ENCODE measurements around the gene NECTIN3. TPM values are rescaled to one million over a fixed set of nuclear protein-coding genes. Genes with fewer than 3 reads are reported as not detected.

Gene NECTIN3
- 3.0 TPM for polyA plus RNA-seq (2012; ENCODE audit: insufficient read depth, insufficient read length)

- DNase-seq (ENCODE audit: low read depth, low spot score), result peak; percentile 59
Measured at GRCh38 chr3:111071257-111072030, at the start of gene NECTIN3. Gene NECTIN3 (plus strand): TSS chr3:111071816. CDS start chr3:111072018, 202 bp downstream.

GRCh38 chr3:111027868-111028267 is 43.7 kb upstream of the NECTIN3 start:
- no peak for DNase-seq (ENCODE audit: low read depth, low spot score)
- no peak overlapping the region for H3K4me3 ChIP-seq (ENCODE audit: low read length)

More at GRCh38 chr3:111071257-111072030, at the start of gene NECTIN3:
- H3K4me3 ChIP-seq (ENCODE audit: low read length), result peak within 1 kb of the TSS; percentile 49

DNA sequence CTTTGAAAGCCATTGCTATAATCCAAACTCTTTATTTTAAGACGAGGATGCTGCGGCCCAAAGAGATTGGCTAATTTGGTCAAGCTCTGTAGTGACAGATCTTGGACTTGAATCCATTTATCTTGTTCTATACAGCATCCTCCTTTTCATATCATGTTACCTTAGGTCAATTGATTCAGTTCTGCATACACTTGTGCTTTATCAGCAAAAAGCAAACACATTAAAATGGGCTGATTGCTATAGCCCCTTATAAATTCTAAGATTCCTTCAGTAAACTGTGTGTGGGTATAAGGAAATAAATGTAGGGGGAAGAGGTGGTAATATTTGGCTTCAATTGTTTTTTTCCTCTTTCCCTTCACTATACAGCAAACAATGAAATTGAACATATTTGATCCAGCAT is 40.1 kb upstream of the NECTIN3 start:
- no peak for DNase-seq (ENCODE audit: low read depth, low spot score)
- H3K4me3 ChIP-seq (ENCODE audit: low read length), result no peak overlapping the region

GRCh38 chr3:111032677-111033076 is 38.9 kb upstream of the NECTIN3 start:
- no peak for DNase-seq (ENCODE audit: low read depth, low spot score)
- H3K4me3 ChIP-seq (ENCODE audit: low read length), result no peak overlapping the region

DNA sequence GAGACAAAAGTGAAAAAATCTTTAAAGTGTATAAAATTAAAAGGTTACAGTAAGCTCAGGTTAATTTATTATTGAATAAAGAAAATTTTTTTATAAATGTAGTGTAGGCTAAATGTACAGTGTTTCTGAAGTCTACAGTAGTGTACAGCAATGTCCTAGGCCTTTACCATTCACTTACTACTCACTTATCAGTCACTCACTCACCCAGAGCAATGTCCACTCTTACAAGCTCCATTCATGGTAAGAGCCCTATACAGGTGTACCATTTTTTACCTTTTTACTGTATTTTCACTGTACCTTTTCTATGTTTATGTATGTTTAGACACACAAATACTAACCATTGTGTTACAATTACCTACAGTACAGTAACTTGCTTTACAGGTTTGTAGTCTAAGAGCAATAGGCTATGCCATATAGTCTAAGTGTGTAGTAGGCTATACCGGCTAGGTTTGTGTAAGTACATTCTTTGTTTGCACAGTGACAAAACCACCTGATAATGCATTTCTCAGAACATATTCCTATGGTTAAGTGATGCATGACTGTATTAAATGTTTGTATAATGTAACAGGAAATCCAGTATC is 38.1 kb upstream of the NECTIN3 start:
- no peak for DNase-seq (ENCODE audit: low read depth, low spot score)
- no peak overlapping the region for H3K4me3 ChIP-seq (ENCODE audit: low read length)

DNA sequence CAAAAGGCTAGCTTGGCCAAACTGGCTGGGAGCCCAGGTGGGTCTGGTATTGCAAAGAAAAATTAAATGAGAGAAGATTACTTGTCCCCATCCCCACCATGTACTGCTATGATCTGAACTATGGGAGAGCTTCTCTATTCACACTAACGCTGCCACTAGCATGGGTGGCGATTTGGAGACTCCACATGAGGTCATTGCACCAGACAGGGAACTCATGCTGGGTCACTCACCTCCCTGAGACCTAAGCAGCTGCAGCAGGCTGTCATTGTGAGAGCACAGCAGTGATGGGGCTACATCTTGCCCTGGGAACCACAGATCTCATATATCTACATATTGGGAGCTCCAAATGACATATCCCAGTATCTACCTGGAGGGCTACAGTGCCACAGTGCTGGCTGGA is 36.3 kb upstream of the NECTIN3 start:
- no peak for DNase-seq (ENCODE audit: low read depth, low spot score)
- no peak overlapping the region for H3K4me3 ChIP-seq (ENCODE audit: low read length)

GRCh38 chr3:111035902-111036301 is 35.7 kb upstream of the NECTIN3 start:
- DNase-seq (ENCODE audit: low read depth, low spot score), result no peak

DNA sequence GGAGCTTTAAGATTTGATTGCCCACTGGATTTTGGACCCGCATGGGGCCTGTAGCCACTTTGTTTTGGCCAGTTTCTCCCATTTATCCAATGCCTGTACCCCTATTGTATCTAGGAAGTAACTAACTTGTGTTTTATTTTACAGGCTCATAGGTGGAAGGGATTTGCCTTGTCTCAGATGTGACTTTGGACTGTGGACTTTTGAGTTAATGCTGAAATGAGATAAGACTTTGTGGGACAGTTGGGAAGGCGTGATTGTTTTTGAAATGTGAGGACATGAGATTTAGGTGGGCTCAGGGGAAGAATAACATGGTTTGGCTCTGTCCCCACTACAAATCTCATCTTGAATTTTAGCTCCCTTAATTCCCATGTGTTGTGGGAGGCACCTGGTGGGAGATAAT is 30.7 kb upstream of the NECTIN3 start:
- no peak for DNase-seq (ENCODE audit: low read depth, low spot score)
- H3K4me3 ChIP-seq (ENCODE audit: low read length), result no peak overlapping the region

More at GRCh38 chr3:111035902-111036301, 35.7 kb upstream of the NECTIN3 start:
- H3K4me3 ChIP-seq (ENCODE audit: low read length), result no peak overlapping the region

DNA sequence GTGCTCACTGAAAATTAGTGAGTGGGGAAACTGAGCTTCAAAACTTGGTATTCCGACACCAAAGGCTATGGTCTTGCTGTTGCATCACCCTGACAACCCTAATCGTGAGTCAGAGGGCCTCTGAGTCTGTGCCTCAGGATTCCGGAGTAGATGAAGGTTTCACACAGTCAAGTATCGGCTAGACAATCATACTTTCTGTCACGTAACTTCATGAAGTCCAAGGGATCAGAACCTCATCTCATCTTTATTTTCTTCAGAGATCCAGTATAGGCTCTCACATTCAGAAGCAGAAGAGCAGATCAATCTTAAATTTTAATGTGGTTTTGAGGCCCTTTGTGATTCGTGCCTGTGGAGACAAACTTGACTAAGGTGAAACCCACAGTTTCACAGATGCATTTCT is 26.1 kb upstream of the NECTIN3 start:
- DNase-seq (ENCODE audit: low read depth, low spot score), result no peak
- no peak overlapping the region for H3K4me3 ChIP-seq (ENCODE audit: low read length)

- H3K4me3 ChIP-seq (ENCODE audit: low read length), result no peak overlapping the region
- no peak for DNase-seq (ENCODE audit: low read depth, low spot score)
Measured at GRCh38 chr3:111047042-111047441, 24.6 kb upstream of the NECTIN3 start.

DNA sequence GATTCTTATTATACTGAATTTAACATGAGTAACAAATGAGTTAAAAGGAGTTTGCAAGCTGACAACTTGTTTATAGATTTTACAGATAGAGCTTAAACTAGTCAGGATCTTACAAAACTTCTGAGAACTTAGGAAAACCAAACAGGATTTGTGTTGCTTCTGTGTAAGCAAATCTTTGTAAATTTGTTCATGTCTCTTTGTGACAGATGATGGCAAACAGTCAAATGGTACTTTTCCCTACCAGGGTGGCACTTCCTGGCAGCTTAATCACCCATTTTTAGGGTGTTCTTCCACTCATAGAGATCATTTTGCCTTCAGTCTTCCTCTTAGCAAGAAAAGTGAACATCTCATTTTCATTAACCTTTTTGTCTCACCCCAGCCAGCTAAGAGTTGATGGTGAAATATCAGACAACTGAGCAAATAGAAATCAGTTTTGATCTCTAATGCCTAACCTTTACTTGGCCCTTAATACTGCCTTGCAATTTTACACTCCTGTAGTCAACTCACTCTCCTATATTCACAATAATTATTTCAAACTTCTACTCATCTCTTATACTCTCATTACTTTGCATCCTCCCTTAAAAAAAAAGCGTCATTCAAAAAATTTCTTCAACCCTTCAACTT is 23.7 kb upstream of the NECTIN3 start:
- no peak for DNase-seq (ENCODE audit: low read depth, low spot score)
- no peak overlapping the region for H3K4me3 ChIP-seq (ENCODE audit: low read length)

GRCh38 chr3:111051354-111051753 is 20.3 kb upstream of the NECTIN3 start:
- no peak overlapping the region for H3K4me3 ChIP-seq (ENCODE audit: low read length)
- no peak for DNase-seq (ENCODE audit: low read depth, low spot score)

- DNase-seq (ENCODE audit: low read depth, low spot score), result no peak
- H3K4me3 ChIP-seq (ENCODE audit: low read length), result no peak overlapping the region
Measured at GRCh38 chr3:111068574-111068973, 3.0 kb upstream of the NECTIN3 start.

GRCh38 chr3:111069974-111070771 is 1.4 kb upstream of the NECTIN3 start:
- no peak overlapping the region for H3K4me3 ChIP-seq (ENCODE audit: low read length)
- DNase-seq (ENCODE audit: low read depth, low spot score), result no peak

DNA sequence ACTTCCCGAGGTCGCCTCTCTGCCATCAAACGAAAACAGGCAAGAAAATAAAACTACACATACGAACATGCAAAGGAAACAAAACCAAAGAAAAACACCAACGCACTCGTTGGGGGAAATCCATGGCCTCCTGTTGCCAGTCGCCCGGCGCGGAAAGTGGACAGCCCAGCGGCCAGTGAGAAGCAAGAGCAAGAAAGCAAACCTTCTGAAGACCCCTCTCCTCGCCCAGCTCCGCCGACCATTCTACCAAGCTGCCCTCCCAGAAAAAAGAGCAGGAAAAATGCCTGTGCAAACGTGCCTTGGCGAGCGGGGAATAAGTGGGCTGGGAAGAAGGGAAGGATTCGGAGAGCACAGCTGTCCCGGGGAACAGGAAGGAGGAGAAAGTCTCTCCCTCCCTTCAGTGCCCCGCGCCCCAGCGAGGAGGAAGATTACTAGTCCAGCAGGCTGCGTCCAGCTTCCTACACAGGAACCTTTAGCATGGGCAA is 802 bp upstream of the NECTIN3 start:
- H3K4me3 ChIP-seq (ENCODE audit: low read length), result peak overlapping the region; percentile 49; the same call in 1 of the 2 replicates
- no peak for DNase-seq (ENCODE audit: low read depth, low spot score)

DNA sequence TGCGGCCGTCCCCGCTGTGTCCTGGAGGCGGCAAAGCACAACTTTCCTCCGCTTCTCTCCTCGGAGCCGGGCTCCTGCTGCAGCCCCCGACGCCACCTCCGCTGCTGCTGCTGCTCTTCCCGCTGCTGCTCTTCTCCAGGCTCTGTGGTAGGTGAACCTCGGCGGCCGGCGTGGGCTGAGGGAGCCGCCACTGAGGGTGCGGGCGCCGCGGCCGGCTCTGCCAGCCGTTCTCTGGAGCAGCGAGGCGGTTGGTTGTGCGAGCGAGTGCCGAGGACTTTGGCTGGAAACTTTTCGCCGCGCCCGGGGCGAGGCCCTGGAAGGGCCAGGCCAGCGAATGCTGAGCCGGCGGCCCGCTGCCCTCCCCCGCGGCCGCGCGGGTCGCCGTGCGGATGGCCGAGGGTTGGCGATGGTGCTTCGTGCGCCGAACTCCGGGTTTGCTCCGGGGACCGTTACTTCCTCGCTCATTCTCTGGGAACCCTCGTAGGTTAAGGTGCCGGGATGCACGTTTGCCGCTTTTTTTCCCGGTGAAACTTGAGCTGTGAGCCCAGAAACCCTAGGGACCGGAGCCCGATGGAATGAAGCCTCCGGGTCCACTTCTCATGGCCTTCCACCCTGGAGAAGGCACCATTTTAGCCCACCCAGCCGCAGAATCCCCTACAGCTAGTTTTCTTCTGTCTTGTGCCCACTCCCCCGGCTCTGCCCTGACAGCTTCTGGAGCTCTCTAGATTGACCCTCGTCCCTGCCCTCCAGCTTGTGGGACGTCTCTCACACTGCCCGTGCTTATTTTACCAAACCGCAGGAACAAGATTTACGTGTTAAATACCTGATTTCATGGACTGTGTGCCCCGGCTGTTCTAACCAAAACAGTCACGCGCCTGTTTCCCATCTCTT is 660 bp downstream of the NECTIN3 start:
- DNase-seq (ENCODE audit: low read depth, low spot score), result no peak
- H3K4me3 ChIP-seq (ENCODE audit: low read length), result peak overlapping the region; percentile 49

GRCh38 chr3:111073218-111073617 is 1.6 kb downstream of the NECTIN3 start:
- H3K4me3 ChIP-seq (ENCODE audit: low read length), result no peak overlapping the region
- no peak for DNase-seq (ENCODE audit: low read depth, low spot score)

DNA sequence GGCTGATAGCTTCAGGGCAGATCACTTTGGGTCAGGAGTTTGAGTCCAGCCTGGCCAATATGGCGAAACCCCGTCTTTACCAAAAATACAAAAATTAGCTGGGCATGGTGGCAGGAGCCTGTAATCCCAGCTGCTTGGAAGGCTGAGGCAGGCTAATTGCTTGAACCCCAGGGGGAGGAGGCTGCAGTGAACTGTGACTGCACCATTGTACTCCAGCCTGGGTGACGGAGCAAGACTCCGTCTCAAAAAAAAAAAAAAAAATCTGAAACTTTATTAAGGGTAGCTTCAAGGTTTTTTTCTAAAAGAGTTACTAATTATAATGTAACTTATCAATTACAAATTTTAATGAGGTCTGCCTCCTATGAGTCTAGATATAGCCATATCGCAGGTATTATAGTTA is 5.1 kb downstream of the NECTIN3 start:
- no peak for DNase-seq (ENCODE audit: low read depth, low spot score)
- no peak overlapping the region for H3K4me3 ChIP-seq (ENCODE audit: low read length)

Measured in Jurkat, Clone E6-1 (cell line).